ENCODE data around the gene TMEM151B. TPM values are rescaled to one million over a fixed set of nuclear protein-coding genes. Genes with fewer than 3 reads are reported as not detected.

The TMEM151B gene
- total RNA-seq, 3 donors from 2014 or later (not counting 1 experiment from before 2014, with no cell fraction given): not detected

- no peak overlapping the region for H3K4me3 ChIP-seq (ENCODE audit: low read length)
- no peak overlapping the region for H3K27ac ChIP-seq (ENCODE audit: low read length)
- Mint-ChIP-seq H3K4me1 (no peaks in the 10 kb centered on the region), H3K27me3 (ENCODE audit: low read depth in 2 of 2) (peaks cover 19 to 42% of the 10 kb centered on the region in 2 donors), H3K36me3 (no peaks in the 10 kb centered on the region), H3K27ac (no peak overlapping the region), H3K4me3 (no peak overlapping the region), H3K9me3 (no peaks in the 10 kb centered on the region)
- no peaks in the 10 kb centered on the region for H3K27me3 ChIP-seq (ENCODE audit: control insufficient read depth, insufficient read depth, low read length)
- no peak for TF ChIP-seq CTCF (IDR thresholded peaks at IDR 0.05)
- ATAC-seq: no peak
- intact Hi-C loops (cut with micrococcal nuclease): no loop called here
- no peaks in the 10 kb centered on the region for H3K4me1 ChIP-seq (ENCODE audit: control insufficient read depth, insufficient read depth, low read length)
- no peak for DNase-seq
- H3K9me3 ChIP-seq (ENCODE audit: control insufficient read depth, insufficient read depth, low read length): no peaks in the 10 kb centered on the region
- 54% methylated on average over 9 of the region's 11 CpGs for WGBS (ENCODE audit: insufficient coverage)
- H3K36me3 ChIP-seq (ENCODE audit: control insufficient read depth, insufficient read depth, low read length): no peaks in the 10 kb centered on the region
These were observed 63.1 kb downstream of the TMEM151B start for GRCh38 chr6:44333273-44333919.

- 86% methylated on average over 5 of the region's 5 CpGs for WGBS (ENCODE audit: insufficient coverage)
- Mint-ChIP-seq H3K27ac (no peak overlapping the region), H3K4me1 (no peaks in the 10 kb centered on the region), H3K4me3 (no peak overlapping the region), H3K9me3 (no peaks in the 10 kb centered on the region), H3K27me3 (ENCODE audit: low read depth in 2 of 2) (peaks cover 16 to 36% of the 10 kb centered on the region in 2 donors), H3K36me3 (no peaks in the 10 kb centered on the region)
- ATAC-seq: peak in 1 of 3 donors; percentile 30
- DNase-seq: no peak
- Histone ChIP-seq H3K27me3 (ENCODE audit: control insufficient read depth, insufficient read depth, low read length) (no peaks in the 10 kb centered on the region), H3K4me1 (ENCODE audit: control insufficient read depth, insufficient read depth, low read length) (no peaks in the 10 kb centered on the region), H3K27ac (ENCODE audit: low read length) (no peak overlapping the region), H3K36me3 (ENCODE audit: control insufficient read depth, insufficient read depth, low read length) (no peaks in the 10 kb centered on the region), H3K9me3 (ENCODE audit: control insufficient read depth, insufficient read depth, low read length) (no peaks in the 10 kb centered on the region), H3K4me3 (ENCODE audit: low read length) (no peak overlapping the region)
- intact Hi-C loops (cut with micrococcal nuclease): no loop called here
- TF ChIP-seq CTCF (IDR thresholded peaks at IDR 0.05): no peak
These were observed 63.7 kb downstream of the TMEM151B start for GRCh38 chr6:44333942-44334341.

DNA sequence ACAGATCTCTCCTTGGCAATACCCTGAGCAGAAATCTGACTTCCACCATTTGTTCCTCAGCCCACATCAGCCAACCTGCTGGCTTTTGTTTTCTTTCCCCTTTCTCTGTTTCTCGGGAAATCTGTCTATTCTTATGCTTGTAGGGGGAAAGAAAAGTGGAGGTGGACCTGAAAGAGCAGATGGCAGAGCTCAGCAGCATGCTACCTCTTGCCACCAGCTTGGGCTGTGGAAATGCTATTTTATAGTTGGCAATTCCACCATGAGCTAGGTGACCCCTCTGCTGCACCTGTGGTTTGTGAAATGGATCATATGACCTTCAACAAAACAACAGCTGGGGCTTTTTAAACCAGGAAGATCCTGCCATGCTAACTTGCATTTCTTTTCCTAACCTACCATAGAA is 65.4 kb downstream of the TMEM151B start:
- intact Hi-C loops (cut with micrococcal nuclease): no loop called here
- H3K4me3 ChIP-seq (ENCODE audit: low read length): no peak overlapping the region

More for the DNA sequence above, 65.4 kb downstream of the TMEM151B start:
- Mint-ChIP-seq H3K27ac (no peak overlapping the region), H3K4me3 (no peak overlapping the region), H3K36me3 (no peaks in the 10 kb centered on the region), H3K9me3 (no peaks in the 10 kb centered on the region), H3K4me1 (no peaks in the 10 kb centered on the region), H3K27me3 (ENCODE audit: low read depth in 2 of 2) (peaks cover 8 to 20% of the 10 kb centered on the region in 2 donors)
- ATAC-seq: no peak
- no peaks in the 10 kb centered on the region for H3K36me3 ChIP-seq (ENCODE audit: control insufficient read depth, insufficient read depth, low read length)
- H3K27ac ChIP-seq (ENCODE audit: low read length): no peak overlapping the region
- no peaks in the 10 kb centered on the region for H3K27me3 ChIP-seq (ENCODE audit: control insufficient read depth, insufficient read depth, low read length)
- TF ChIP-seq CTCF (IDR thresholded peaks at IDR 0.05): no peak
- no peaks in the 10 kb centered on the region for H3K9me3 ChIP-seq (ENCODE audit: control insufficient read depth, insufficient read depth, low read length)
- DNase-seq: no peak
- H3K4me1 ChIP-seq (ENCODE audit: control insufficient read depth, insufficient read depth, low read length): no peaks in the 10 kb centered on the region
- WGBS (ENCODE audit: insufficient coverage): 78% methylated on average over 1 of the region's 1 CpG

All from natural killer cell (primary cell).